GM21381 (cell line): ENCODE measurements around the gene SPATA13.

ENCODE experiments used
- ATAC-seq: cut with Tn5 transposase; IDR thresholded peaks from one replicate; pipeline ENCODE4 v1.9.1; 2021; ENCODE audit warnings: mild to moderate bottlenecking, moderate library complexity; ENCODE audit not compliant: unreplicated experiment

Gene SPATA13

GRCh38 chr13:24220086-24220703 is 59.7 kb downstream of the SPATA13 start:
- no peak for ATAC-seq

GRCh38 chr13:24221007-24221406 is 60.5 kb downstream of the SPATA13 start:
- no peak for ATAC-seq

- ATAC-seq, result no peak
These were observed 62.2 kb downstream of the SPATA13 start for GRCh38 chr13:24222756-24223155.

DNA sequence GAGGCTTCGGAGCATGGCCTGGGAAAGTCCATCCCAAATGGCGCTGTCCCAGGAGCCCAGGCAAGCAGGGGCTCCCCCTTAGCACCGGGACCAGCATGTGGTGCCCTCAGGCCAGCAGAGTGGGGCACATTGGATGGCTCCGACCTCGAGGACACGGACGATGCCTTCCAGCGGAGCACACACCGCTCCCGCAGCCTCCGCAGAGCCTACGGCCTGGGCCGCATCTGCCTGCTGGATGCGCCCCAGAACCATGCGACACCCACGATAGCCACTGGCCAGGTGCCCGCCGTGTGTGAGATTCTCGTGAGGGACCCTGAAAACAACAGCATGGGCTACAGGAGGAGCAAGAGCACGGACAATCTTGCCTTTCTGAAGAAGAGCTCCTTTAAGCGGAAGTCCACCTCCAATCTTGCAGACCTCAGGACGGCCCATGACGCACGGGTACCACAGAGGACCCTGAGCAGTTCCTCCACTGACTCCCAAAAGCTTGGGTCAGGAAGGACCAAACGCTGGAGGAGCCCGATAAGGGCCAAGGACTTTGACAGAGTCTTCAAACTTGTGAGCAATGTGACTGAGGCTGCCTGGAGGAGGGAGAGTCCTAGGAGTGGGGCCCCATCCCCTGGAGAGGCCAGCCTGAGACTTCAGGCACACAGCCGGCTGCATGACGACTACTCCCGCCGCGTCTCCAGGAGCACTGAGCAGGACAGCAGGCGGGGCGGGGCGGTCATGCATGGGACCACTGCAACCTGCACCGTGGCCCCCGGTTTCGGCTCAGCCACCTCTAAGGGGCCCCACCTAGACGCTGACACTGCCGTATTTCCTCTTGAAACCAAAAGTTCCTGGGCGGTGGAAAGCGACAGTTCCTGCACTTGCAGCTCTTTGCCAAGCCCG is 63.1 kb downstream of the SPATA13 start:
- no peak for ATAC-seq

DNA sequence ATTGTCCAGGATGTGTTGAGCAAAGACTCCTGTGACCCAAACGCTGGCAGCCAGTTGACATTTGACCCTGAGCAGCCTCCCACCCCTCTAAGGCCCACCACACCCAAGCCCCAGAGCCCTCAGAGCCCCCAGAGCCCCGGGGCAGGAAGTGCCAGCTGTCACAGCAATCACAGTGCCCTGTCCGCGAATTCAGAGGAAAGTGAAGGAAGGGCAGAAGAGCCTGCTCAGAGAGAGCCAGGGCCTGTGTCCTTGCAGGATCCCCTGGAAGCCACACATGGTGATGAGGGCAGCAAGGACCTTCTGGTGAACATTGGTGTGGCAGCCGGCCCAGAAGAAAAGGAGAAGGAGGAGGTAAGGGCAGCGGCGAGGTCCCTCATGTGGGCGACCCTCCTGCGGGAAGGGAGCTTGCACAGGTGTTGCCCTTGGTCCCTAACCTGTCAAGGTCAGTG is 63.7 kb downstream of the SPATA13 start:
- no peak for ATAC-seq

DNA sequence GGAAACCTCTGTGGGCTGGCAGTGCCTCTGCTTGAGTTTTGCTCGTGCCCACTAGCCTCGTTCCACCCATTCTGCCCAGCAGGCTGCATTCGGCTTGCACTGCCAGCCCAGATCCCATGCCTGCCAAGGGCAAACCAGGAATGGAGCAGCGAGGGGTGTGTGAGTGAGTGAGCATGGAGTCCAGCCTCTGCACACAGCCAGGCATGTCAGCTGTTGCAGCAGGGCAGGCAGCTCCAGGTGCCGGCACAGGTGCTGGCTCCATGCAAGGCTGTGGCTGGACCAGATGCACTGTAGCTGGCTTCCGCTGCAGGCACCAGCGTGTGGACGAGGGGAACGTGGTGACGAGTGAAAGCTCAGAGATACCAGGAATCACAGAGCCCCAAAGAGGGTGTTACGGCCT is 64.5 kb downstream of the SPATA13 start:
- no peak for ATAC-seq

DNA sequence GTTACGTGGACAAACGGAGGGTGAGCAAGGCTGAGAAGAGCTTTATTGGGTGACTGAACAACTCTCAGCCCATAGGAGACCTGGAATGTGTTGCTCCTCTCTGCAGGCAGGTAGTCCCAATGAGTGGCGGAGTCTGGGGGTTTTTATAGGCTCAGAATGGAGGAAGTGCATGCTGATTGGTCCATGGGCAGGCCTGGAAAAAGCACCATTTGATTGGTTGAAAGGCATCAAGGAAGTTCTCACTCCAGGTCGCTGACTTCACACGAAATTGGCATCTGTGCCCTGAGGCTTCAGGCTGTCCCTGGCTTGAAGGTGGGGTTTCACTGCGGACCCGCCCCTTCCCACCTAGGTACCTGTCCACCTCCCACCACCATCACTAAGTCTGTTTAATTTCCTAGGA is 65.4 kb downstream of the SPATA13 start:
- no peak for ATAC-seq

DNA sequence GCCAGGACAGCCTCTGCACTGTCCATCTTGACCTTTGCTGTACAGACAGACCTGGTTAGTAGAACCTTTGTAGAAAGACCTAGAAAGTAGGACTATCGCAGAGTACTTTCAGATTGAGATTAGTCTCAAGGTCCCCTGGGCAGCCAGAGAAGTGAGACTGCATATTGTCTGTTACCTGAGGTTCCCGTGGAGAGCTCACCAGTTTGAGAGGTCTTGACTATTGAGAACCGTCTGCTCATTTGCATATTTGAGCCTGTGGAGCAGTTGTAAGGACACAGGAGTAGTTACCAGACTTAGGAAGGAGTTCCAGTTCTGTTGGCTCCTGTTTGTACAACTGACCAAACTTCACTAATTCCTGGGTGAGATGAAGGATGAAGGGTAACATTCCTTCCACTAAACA is 66.2 kb downstream of the SPATA13 start:
- no peak for ATAC-seq

GRCh38 chr13:24228852-24229458 is 68.4 kb downstream of the SPATA13 start:
- ATAC-seq, result no peak

- no peak for ATAC-seq
These were observed 70.0 kb downstream of the SPATA13 start for GRCh38 chr13:24230428-24231072.

DNA sequence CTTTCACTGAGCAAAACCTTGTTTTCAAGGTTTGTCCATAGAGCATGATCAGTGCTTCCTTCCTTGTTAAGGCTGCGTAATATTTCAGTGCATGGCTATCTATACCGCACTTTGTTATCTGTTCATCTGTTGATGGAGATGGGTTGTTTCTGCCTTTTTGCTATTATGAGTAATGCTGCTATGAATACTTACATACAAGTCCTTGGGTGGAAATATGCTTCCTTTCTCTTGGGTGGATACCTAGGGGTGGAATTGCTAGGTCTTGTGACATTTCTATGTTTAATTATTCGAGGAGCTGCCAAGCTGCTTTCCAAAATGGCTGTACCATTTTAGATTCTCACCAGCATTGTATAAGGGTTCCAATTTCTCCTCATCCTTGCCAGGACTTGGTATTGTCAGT is 70.9 kb downstream of the SPATA13 start:
- ATAC-seq, result no peak

DNA sequence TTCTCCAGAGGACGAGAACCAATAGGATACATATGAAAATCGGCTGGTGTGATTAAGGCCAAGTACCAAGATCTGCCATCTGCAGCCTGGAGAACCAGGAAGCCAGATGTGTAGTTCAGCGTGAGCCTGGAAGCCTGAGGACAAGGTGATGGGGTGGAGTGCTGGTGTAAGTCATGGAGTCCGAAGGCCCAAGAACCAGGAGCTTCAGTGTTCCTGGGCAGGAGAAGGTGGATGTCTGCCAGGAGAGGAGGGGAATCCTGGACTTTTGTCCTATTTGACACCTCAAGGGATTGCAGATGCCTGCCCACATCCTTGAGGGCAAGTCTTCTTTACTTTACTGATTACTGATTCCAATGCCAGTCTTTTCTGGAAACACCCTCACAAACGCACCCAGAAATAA is 71.5 kb downstream of the SPATA13 start:
- no peak for ATAC-seq

DNA sequence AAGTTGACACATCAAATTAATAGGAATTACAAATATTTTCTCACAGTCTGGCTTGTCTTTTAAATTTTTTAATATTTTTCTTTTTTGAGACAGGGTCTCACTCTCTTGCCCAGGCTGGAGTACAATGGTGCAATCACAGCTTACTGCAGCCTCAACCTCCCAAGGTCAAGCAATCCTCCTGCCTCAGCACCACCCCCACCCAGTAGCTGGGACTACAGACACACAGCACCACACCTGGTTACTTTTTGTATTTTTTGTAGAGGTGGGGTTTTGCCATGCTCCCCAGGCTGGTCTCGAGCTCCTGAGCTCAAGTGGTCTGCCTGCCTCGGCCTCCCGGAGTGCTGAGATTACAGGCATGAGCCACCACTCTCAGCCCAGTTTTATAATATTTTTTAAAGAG is 72.0 kb downstream of the SPATA13 start:
- ATAC-seq, result no peak

GRCh38 chr13:24233351-24233901 is 72.9 kb downstream of the SPATA13 start:
- no peak for ATAC-seq

GRCh38 chr13:24234200-24234915 is 73.8 kb downstream of the SPATA13 start:
- ATAC-seq, result no peak

GRCh38 chr13:24237356-24237755 is 76.8 kb downstream of the SPATA13 start:
- no peak for ATAC-seq

- no peak for ATAC-seq
These were observed 80.8 kb downstream of the SPATA13 start for GRCh38 chr13:24241336-24241735.

DNA sequence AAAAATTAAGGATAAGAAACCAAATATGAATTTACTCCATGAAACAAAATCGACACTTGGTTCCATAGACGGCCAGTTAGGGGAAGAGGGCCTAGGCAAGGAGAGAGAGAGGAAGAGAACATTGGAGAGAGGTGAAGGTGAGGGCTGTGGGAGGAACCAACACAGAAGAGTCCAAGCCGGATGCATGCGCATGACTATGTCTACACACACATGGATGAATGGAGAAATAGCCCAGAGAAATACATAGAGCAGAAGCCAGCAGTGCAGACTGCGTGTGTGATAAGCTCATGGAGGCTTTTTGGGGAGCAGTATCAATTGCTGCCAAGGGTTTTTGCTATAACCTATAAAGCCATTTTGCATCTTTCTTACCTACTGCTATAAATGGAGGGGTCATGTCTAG is 81.6 kb downstream of the SPATA13 start:
- ATAC-seq, result no peak

GRCh38 chr13:24243302-24243701 is 82.8 kb downstream of the SPATA13 start:
- ATAC-seq, result no peak

GRCh38 chr13:24244802-24245201 is 84.3 kb downstream of the SPATA13 start:
- ATAC-seq, result no peak
